GM12878 (cell line): ENCODE data around the gene CRYZL1. TPM values are rescaled to one million over a fixed set of nuclear protein-coding genes. Genes with fewer than 3 reads are reported as not detected.

Source experiments
- CEBPB ChIP-seq, 2 experiments: fragments of 150-350 bp in 1 of 2; IDR thresholded peaks; 2 replicates each; pipeline ENCODE4 v1.6.1; 2012 to 2014; ENCODE audit warnings: low read depth in 2 of 2, low read length in 2 of 2, borderline replicate concordance in 1 of 2, inconsistent platforms in 1 of 2
- IKZF2 ChIP-seq, 2 experiments: fragments of 450-650 bp; IDR thresholded peaks; 2 replicates each; pipeline ENCODE4 v1.6.1; 2017; ENCODE audit warnings: mild to moderate bottlenecking in 2 of 2, moderate library complexity in 2 of 2
- MEF2A ChIP-seq: IDR thresholded peaks from 2 replicates; pipeline ENCODE4 v1.6.1; 2011; ENCODE audit warnings: low read depth, mild to moderate bottlenecking, low read length, moderate library complexity; ENCODE audit not compliant: insufficient read depth
- MTA3 ChIP-seq: IDR thresholded peaks from 2 replicates; pipeline ENCODE4 v1.6.1; 2012; ENCODE audit warnings: low read length, inconsistent platforms, borderline replicate concordance
- NFXL1 ChIP-seq: fragments of 450-650 bp; IDR thresholded peaks from 2 replicates; pipeline ENCODE4 v1.6.1; 2017; ENCODE audit warnings: antibody characterized with exemption, mild to moderate bottlenecking, borderline replicate concordance
- RB1 ChIP-seq: fragments of 450-650 bp; formaldehyde crosslinking; IDR thresholded peaks from 2 replicates; pipeline ENCODE4 v1.6.1; 2017; ENCODE audit warnings: mild to moderate bottlenecking, borderline replicate concordance
- RFX5 ChIP-seq: IDR thresholded peaks from 2 replicates; pipeline ENCODE4 v1.6.1; 2011; ENCODE audit warnings: low read depth, low read length, improper control_type of control experiment
- TAF1 ChIP-seq: IDR thresholded peaks from 2 replicates; pipeline ENCODE4 v1.6.1; 2011; ENCODE audit warnings: mild to moderate bottlenecking, low read depth, low read length, borderline replicate concordance
- TCF12 ChIP-seq: IDR thresholded peaks from 2 replicates; pipeline ENCODE4 v1.6.1; 2011; ENCODE audit warnings: low read depth, mild to moderate bottlenecking, low read length
- polyA plus RNA-seq, 11 experiments: library from polyadenylated mRNA; depleted of rRNA in 4 of 11; unstranded in 6 of 11; stranded (reverse) in 5 of 11; fragments of >200 nt; fragmentation: Nextera tagmentation in 4 of 11; fragmentation: Illumina TruSeq in 1 of 11; extraction: Ambion mirVana in 4 of 11; extraction: Trizol in 1 of 11; gene quantifications; 1 replicate in 1 of 11; 2 replicates in 10 of 11; pipeline versions ENCODE4 v1.2.1 to v1.2.3, GENCODE V29; 2011 to 2016; ENCODE audit warnings: inconsistent platforms in 2 of 11, missing spikeins in 2 of 11, low read depth in 1 of 11
- total RNA-seq, 4 experiments: library from RNA; depleted of rRNA in 3 of 4; stranded (reverse); fragments of >200 nt in 3 of 4; fragmentation: Illumina TruSeq in 1 of 4; extraction: Trizol in 1 of 4; gene quantifications; 2 replicates each; pipeline versions ENCODE4 v1.2.1 to v1.2.3, GENCODE V29; 2013 to 2021
- TF ChIP-seq, protein P1 (sequence below): IDR thresholded peaks from 2 replicates; pipeline ENCODE4 v1.6.1; 2012; ENCODE audit warnings: low read depth, low read length, improper control_type of control experiment
- TF ChIP-seq, protein P2 (sequence below): fragments of 450-650 bp; IDR thresholded peaks from 2 replicates; pipeline ENCODE4 v1.6.1; 2017; ENCODE audit warnings: low read depth, mild to moderate bottlenecking, moderate library complexity
- TF ChIP-seq, protein P3 (sequence below): IDR thresholded peaks from 2 replicates; pipeline ENCODE4 v1.6.1; 2012; ENCODE audit warnings: low read length, inconsistent platforms
- TF ChIP-seq, protein P4 (sequence below): IDR thresholded peaks from 2 replicates; pipeline ENCODE4 v1.6.1; 2011; ENCODE audit warnings: borderline replicate concordance, low read depth, mild to moderate bottlenecking, moderate library complexity, mixed read lengths, low read length; ENCODE audit not compliant: insufficient read depth; ENCODE audit errors: extremely low read length
- TF ChIP-seq, protein P5 (sequence below): IDR thresholded peaks from 2 replicates; pipeline ENCODE4 v1.6.1; 2011; ENCODE audit warnings: mild to moderate bottlenecking, low read depth, low read length, moderate library complexity; ENCODE audit not compliant: insufficient replicate concordance
- TF ChIP-seq, protein P6 (sequence below): fragments of 150-350 bp; IDR thresholded peaks from 2 replicates; pipeline ENCODE4 v1.6.1; 2016; ENCODE audit warnings: low read depth, low read length
- TF ChIP-seq, protein P7 (sequence below): fragments of 450-650 bp; IDR thresholded peaks from 2 replicates; pipeline ENCODE4 v1.6.1; 2017; ENCODE audit warnings: borderline replicate concordance

The CRYZL1 gene
- total and polyA plus RNA-seq, 10 of the 15 experiments (the other 5 are each of a cell fraction or from before 2014, with no cell fraction given), result 14.3 to 72.4 (median 30.7) TPM

DNA sequence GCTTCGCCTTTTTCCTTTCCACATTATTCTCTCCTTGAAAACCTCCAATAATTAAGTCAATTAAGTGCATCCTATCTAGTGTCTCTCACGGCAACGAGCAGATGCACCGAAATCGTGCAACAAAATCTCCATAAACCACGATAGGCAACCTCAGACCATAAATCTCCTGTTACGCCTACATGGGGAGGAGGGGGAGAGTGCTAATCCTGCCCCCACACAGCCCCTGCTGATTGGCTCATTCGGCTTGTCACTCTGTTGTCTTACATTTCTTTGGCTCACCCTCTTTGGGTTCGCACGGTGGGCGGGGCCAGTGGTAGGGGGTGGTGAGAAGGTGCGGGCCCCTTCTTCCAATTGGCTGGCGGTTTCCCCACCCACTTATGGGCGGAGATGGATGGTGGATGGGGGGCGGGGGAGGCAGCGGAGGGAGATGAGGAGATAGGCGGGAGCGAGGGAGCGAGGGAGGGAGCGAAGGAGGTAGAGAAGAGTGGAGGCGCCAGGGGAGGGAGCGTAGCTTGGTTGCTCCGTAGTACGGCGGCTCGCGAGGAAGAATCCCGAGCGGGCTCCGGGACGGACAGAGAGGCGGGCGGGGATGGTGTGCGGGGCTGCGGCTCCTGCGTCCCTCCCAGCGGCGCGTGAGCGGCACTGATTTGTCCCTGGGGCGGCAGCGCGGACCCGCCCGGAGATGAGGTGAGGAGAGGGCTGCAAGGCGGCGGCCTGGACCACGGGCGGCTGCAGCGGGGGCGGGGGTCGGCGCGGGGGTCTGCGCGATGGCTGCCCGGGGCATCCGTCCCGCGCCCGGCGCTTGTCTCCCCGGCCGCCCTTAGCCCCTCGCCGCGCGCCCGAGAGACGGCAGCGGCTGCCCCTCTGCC is 720 bp upstream of the CRYZL1 start, which contains the start of gene ITSN1 (continued):
- TF ChIP-seq, protein P1, sequence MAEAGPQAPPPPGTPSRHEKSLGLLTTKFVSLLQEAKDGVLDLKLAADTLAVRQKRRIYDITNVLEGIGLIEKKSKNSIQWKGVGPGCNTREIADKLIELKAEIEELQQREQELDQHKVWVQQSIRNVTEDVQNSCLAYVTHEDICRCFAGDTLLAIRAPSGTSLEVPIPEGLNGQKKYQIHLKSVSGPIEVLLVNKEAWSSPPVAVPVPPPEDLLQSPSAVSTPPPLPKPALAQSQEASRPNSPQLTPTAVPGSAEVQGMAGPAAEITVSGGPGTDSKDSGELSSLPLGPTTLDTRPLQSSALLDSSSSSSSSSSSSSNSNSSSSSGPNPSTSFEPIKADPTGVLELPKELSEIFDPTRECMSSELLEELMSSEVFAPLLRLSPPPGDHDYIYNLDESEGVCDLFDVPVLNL, result no peak
- TF ChIP-seq, protein P2, sequence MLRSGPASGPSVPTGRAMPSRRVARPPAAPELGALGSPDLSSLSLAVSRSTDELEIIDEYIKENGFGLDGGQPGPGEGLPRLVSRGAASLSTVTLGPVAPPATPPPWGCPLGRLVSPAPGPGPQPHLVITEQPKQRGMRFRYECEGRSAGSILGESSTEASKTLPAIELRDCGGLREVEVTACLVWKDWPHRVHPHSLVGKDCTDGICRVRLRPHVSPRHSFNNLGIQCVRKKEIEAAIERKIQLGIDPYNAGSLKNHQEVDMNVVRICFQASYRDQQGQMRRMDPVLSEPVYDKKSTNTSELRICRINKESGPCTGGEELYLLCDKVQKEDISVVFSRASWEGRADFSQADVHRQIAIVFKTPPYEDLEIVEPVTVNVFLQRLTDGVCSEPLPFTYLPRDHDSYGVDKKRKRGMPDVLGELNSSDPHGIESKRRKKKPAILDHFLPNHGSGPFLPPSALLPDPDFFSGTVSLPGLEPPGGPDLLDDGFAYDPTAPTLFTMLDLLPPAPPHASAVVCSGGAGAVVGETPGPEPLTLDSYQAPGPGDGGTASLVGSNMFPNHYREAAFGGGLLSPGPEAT, result 0 out of 2 replicates have a peak, but pooled peaks have one; percentile 50
- TF ChIP-seq TAF1 (no peak), MEF2A (no peak), IKZF2 (IDR thresholded peaks at IDR 0.05) (peak in 1 of 2 experiments; percentile 27; a peak in 2 of 4 replicates), RFX5 (no peak), NFXL1 (no peak), RB1 (no peak; the same call in 1 of the 2 replicates), MTA3 (no peak), CEBPB (IDR thresholded peaks at IDR 0.05; ENCODE audit: borderline replicate concordance in 1 of 2, low read depth in 2 of 2, low read length in 2 of 2) (no peak), TCF12 (no peak; the same call in 1 of the 2 replicates)
- TF ChIP-seq, protein P3, sequence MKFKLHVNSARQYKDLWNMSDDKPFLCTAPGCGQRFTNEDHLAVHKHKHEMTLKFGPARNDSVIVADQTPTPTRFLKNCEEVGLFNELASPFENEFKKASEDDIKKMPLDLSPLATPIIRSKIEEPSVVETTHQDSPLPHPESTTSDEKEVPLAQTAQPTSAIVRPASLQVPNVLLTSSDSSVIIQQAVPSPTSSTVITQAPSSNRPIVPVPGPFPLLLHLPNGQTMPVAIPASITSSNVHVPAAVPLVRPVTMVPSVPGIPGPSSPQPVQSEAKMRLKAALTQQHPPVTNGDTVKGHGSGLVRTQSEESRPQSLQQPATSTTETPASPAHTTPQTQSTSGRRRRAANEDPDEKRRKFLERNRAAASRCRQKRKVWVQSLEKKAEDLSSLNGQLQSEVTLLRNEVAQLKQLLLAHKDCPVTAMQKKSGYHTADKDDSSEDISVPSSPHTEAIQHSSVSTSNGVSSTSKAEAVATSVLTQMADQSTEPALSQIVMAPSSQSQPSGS, result no peak
- TF ChIP-seq, protein P4, sequence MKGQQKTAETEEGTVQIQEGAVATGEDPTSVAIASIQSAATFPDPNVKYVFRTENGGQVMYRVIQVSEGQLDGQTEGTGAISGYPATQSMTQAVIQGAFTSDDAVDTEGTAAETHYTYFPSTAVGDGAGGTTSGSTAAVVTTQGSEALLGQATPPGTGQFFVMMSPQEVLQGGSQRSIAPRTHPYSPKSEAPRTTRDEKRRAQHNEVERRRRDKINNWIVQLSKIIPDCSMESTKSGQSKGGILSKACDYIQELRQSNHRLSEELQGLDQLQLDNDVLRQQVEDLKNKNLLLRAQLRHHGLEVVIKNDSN, result no peak
- TF ChIP-seq, protein P5, sequence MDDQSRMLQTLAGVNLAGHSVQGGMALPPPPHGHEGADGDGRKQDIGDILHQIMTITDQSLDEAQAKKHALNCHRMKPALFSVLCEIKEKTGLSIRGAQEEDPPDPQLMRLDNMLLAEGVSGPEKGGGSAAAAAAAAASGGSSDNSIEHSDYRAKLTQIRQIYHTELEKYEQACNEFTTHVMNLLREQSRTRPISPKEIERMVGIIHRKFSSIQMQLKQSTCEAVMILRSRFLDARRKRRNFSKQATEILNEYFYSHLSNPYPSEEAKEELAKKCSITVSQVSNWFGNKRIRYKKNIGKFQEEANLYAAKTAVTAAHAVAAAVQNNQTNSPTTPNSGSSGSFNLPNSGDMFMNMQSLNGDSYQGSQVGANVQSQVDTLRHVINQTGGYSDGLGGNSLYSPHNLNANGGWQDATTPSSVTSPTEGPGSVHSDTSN, result peak; percentile 97
- TF ChIP-seq, protein P6, sequence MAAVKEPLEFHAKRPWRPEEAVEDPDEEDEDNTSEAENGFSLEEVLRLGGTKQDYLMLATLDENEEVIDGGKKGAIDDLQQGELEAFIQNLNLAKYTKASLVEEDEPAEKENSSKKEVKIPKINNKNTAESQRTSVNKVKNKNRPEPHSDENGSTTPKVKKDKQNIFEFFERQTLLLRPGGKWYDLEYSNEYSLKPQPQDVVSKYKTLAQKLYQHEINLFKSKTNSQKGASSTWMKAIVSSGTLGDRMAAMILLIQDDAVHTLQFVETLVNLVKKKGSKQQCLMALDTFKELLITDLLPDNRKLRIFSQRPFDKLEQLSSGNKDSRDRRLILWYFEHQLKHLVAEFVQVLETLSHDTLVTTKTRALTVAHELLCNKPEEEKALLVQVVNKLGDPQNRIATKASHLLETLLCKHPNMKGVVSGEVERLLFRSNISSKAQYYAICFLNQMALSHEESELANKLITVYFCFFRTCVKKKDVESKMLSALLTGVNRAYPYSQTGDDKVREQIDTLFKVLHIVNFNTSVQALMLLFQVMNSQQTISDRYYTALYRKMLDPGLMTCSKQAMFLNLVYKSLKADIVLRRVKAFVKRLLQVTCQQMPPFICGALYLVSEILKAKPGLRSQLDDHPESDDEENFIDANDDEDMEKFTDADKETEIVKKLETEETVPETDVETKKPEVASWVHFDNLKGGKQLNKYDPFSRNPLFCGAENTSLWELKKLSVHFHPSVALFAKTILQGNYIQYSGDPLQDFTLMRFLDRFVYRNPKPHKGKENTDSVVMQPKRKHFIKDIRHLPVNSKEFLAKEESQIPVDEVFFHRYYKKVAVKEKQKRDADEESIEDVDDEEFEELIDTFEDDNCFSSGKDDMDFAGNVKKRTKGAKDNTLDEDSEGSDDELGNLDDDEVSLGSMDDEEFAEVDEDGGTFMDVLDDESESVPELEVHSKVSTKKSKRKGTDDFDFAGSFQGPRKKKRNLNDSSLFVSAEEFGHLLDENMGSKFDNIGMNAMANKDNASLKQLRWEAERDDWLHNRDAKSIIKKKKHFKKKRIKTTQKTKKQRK, result no peak; the same call in none of the 2 replicates
- TF ChIP-seq, protein P7, sequence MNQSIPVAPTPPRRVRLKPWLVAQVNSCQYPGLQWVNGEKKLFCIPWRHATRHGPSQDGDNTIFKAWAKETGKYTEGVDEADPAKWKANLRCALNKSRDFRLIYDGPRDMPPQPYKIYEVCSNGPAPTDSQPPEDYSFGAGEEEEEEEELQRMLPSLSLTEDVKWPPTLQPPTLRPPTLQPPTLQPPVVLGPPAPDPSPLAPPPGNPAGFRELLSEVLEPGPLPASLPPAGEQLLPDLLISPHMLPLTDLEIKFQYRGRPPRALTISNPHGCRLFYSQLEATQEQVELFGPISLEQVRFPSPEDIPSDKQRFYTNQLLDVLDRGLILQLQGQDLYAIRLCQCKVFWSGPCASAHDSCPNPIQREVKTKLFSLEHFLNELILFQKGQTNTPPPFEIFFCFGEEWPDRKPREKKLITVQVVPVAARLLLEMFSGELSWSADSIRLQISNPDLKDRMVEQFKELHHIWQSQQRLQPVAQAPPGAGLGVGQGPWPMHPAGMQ, result no peak
